ENCODE measurements around the gene SPAG9.
"Not testable (repeated sequence)": the region's sequence is repeated elsewhere in the genome, so short reads cannot be mapped to it uniquely, and the experiment has no call there.

Gene SPAG9

GRCh38 chr17:51083981-51084380 is 36.7 kb downstream of the SPAG9 start:
- DNase-seq: no peak

- DNase-seq: not testable (repeated sequence)
Observed at GRCh38 chr17:51083364-51083763, 37.3 kb downstream of the SPAG9 start.

GRCh38 chr17:51079049-51079448 is 41.6 kb downstream of the SPAG9 start:
- no peak for DNase-seq

- DNase-seq: no peak
Observed at GRCh38 chr17:51078009-51078592, 42.6 kb downstream of the SPAG9 start.

GRCh38 chr17:51076821-51077220 is 43.8 kb downstream of the SPAG9 start:
- no peak for DNase-seq

GRCh38 chr17:51071556-51071955 is 49.1 kb downstream of the SPAG9 start:
- no peak for DNase-seq

GRCh38 chr17:51065466-51065865 is 55.2 kb downstream of the SPAG9 start:
- no peak for DNase-seq

- no peak for DNase-seq
Observed at GRCh38 chr17:51064061-51064735, 56.5 kb downstream of the SPAG9 start.

GRCh38 chr17:51060396-51060795 is 60.3 kb downstream of the SPAG9 start:
- DNase-seq: no peak

- DNase-seq: no peak
Observed at GRCh38 chr17:51059781-51060180, 60.9 kb downstream of the SPAG9 start.

GRCh38 chr17:51057534-51057933 is 63.1 kb downstream of the SPAG9 start:
- no peak for DNase-seq

- no peak for DNase-seq
Observed at GRCh38 chr17:51056813-51057510, 63.7 kb downstream of the SPAG9 start.

GRCh38 chr17:51054748-51055147 is 65.9 kb downstream of the SPAG9 start:
- no peak for DNase-seq

- no peak for DNase-seq
Observed at GRCh38 chr17:51052235-51052634, 68.4 kb downstream of the SPAG9 start.

- DNase-seq: no peak
Observed at GRCh38 chr17:51050291-51051033, 70.2 kb downstream of the SPAG9 start.

- DNase-seq: no peak
Observed at GRCh38 chr17:51046514-51047384, 73.9 kb downstream of the SPAG9 start.

GRCh38 chr17:51046046-51046445 is 74.6 kb downstream of the SPAG9 start:
- DNase-seq: no peak

GRCh38 chr17:51045621-51046020 is 75.0 kb downstream of the SPAG9 start:
- DNase-seq: no peak

- DNase-seq: no peak
Observed at GRCh38 chr17:51044976-51045375, 75.7 kb downstream of the SPAG9 start.

GRCh38 chr17:51036084-51036483 is 84.6 kb downstream of the SPAG9 start:
- DNase-seq: no peak

GRCh38 chr17:51035431-51035830 is 85.2 kb downstream of the SPAG9 start:
- no peak for DNase-seq

GRCh38 chr17:51034800-51035199 is 85.9 kb downstream of the SPAG9 start:
- no peak for DNase-seq

GRCh38 chr17:51032850-51033249 is 87.8 kb downstream of the SPAG9 start:
- no peak for DNase-seq
